Measurements from ENCODE around the gene PSD4.

- TF ChIP-seq POLR2AphosphoS5 (IDR thresholded peaks at IDR 0.05) (no peak), POLR2A (IDR thresholded peaks at IDR 0.05) (no peak), CTCF (IDR thresholded peaks at IDR 0.05) (no peak), EP300 (IDR thresholded peaks at IDR 0.05) (no peak)
Observed at GRCh38 chr2:113206251-113206650, 32.5 kb downstream of the PSD4 start.
